ENCODE measurements around the gene ADAM22.
"Not testable (repeated sequence)": the region's sequence is repeated elsewhere in the genome, so short reads cannot be mapped to it uniquely, and the experiment has no call there.

Gene ADAM22

DNA sequence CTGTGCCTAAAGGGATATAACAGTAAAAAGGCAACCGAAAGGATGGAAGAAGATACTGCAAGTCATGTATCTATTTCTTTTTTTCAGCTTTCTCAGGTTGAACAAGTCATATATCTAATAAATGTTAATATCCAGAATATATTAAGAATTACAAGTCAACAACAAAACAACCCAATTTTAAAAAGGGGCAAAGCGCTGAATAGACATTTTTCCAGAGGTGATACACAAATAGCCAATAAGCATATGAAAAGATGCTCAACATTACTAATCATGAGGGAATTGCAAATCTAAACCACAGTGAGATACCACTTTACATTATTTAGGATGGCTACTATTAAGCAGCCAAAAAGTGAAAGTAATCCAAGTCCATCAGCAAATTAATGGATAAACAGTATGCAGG lies 34.8 kb upstream of the ADAM22 start:
- H4K20me1 ChIP-seq (ENCODE audit: insufficient read depth): no peaks in the 10 kb centered on the region
- no peaks in the 10 kb centered on the region for H3K27me3 ChIP-seq (ENCODE audit: insufficient read depth, low read depth)
- no peak overlapping the region for H2AFZ ChIP-seq (ENCODE audit: low read depth)
- no peak for TF ChIP-seq CTCF (conservative IDR thresholded peaks at IDR 0.05; ENCODE audit: low read depth, low read length)
- H3K4me1 ChIP-seq (ENCODE audit: low read depth, poor library complexity, severe bottlenecking): peaks cover 23% of the 10 kb centered on the region
- H3K4me2 ChIP-seq: no peak overlapping the region
- H3K27ac ChIP-seq: no peak overlapping the region
- H3K9ac ChIP-seq: no peak overlapping the region
- peaks cover 3% of the 10 kb centered on the region; the same call in 1 of the 2 replicates for H3K79me2 ChIP-seq (ENCODE audit: insufficient read depth, low read depth)
- peaks cover 14% of the 10 kb centered on the region; the same call in 1 of the 2 replicates for H3K36me3 ChIP-seq (ENCODE audit: insufficient read depth)
- no peak overlapping the region for H3K4me3 ChIP-seq (IDR thresholded peaks at IDR 0.05; ENCODE audit: insufficient read depth, low read depth, low read length)

GRCh38 chr7:87907136-87907906 lies 26.7 kb upstream of the ADAM22 start:
- peaks cover 11% of the 10 kb centered on the region for H3K4me1 ChIP-seq (ENCODE audit: low read depth, poor library complexity, severe bottlenecking)
- not testable (repeated sequence) for H3K27me3 ChIP-seq (ENCODE audit: insufficient read depth, low read depth); H3K4me2 ChIP-seq; H3K4me3 ChIP-seq (IDR thresholded peaks at IDR 0.05; ENCODE audit: insufficient read depth, low read depth, low read length); H3K9ac ChIP-seq; H3K36me3 ChIP-seq (ENCODE audit: insufficient read depth); H2AFZ ChIP-seq (ENCODE audit: low read depth); H3K79me2 ChIP-seq (ENCODE audit: insufficient read depth, low read depth); H4K20me1 ChIP-seq (ENCODE audit: insufficient read depth); H3K27ac ChIP-seq

- not testable (repeated sequence) for H3K4me2 ChIP-seq; H3K27ac ChIP-seq; H4K20me1 ChIP-seq (ENCODE audit: insufficient read depth); H2AFZ ChIP-seq (ENCODE audit: low read depth); H3K9ac ChIP-seq; H3K36me3 ChIP-seq (ENCODE audit: insufficient read depth); H3K79me2 ChIP-seq (ENCODE audit: insufficient read depth, low read depth); H3K4me3 ChIP-seq (IDR thresholded peaks at IDR 0.05; ENCODE audit: insufficient read depth, low read depth, low read length); H3K27me3 ChIP-seq (ENCODE audit: insufficient read depth, low read depth)
- peaks cover 11% of the 10 kb centered on the region for H3K4me1 ChIP-seq (ENCODE audit: low read depth, poor library complexity, severe bottlenecking)
Measured at GRCh38 chr7:87908814-87909213, 25.2 kb upstream of the ADAM22 start.

GRCh38 chr7:87912121-87912520 lies 21.9 kb upstream of the ADAM22 start:
- no peak for TF ChIP-seq CTCF (conservative IDR thresholded peaks at IDR 0.05; ENCODE audit: low read depth, low read length)
- H3K4me2 ChIP-seq: no peak overlapping the region
- no peak overlapping the region for H3K27ac ChIP-seq
- H3K9ac ChIP-seq: no peak overlapping the region
- H3K36me3 ChIP-seq (ENCODE audit: insufficient read depth): no peaks in the 10 kb centered on the region; the same call in 1 of the 2 replicates
- H4K20me1 ChIP-seq (ENCODE audit: insufficient read depth): no peaks in the 10 kb centered on the region
- H3K79me2 ChIP-seq (ENCODE audit: insufficient read depth, low read depth): no peaks in the 10 kb centered on the region
- H3K4me1 ChIP-seq (ENCODE audit: low read depth, poor library complexity, severe bottlenecking): peaks cover 1% of the 10 kb centered on the region
- no peaks in the 10 kb centered on the region for H3K27me3 ChIP-seq (ENCODE audit: insufficient read depth, low read depth)
- no peak overlapping the region for H2AFZ ChIP-seq (ENCODE audit: low read depth)
- H3K4me3 ChIP-seq (IDR thresholded peaks at IDR 0.05; ENCODE audit: insufficient read depth, low read depth, low read length): no peak overlapping the region

- Histone ChIP-seq H3K79me2 (ENCODE audit: insufficient read depth, low read depth) (no peaks in the 10 kb centered on the region), H3K4me1 (ENCODE audit: low read depth, poor library complexity, severe bottlenecking) (peaks cover 19% of the 10 kb centered on the region), H2AFZ (ENCODE audit: low read depth) (no peak overlapping the region), H3K27me3 (ENCODE audit: insufficient read depth, low read depth) (no peaks in the 10 kb centered on the region), H3K27ac (no peak overlapping the region), H3K36me3 (ENCODE audit: insufficient read depth) (no peaks in the 10 kb centered on the region), H4K20me1 (ENCODE audit: insufficient read depth) (no peaks in the 10 kb centered on the region), H3K4me2 (no peak overlapping the region), H3K4me3 (IDR thresholded peaks at IDR 0.05; ENCODE audit: insufficient read depth, low read depth, low read length) (no peak overlapping the region), H3K9ac (no peak overlapping the region)
- TF ChIP-seq CTCF (conservative IDR thresholded peaks at IDR 0.05; ENCODE audit: low read depth, low read length): no peak
Measured at GRCh38 chr7:87918740-87919139, 15.3 kb upstream of the ADAM22 start.
